CD4-positive, alpha-beta T cell treated with Interleukin-15 for 1 hour (primary cell): ENCODE measurements around the gene PRIM1.
"Not testable (repeated sequence)": the region's sequence is repeated elsewhere in the genome, so short reads cannot be mapped to it uniquely, and the experiment has no call there.

Source experiments
- DNase-seq: peaks from one replicate; pipeline ENCODE4 v3.0.0-alpha.2; 2020

Gene PRIM1

GRCh38 chr12:56751712-56752598 is at the start of gene PRIM1:
Gene PRIM1 (minus strand): TSS chr12:56752323. CDS start chr12:56752298, 25 bp downstream.
- peak; percentile 83 for DNase-seq

- DNase-seq = no peak
These were observed 48.1 kb upstream of the PRIM1 start for GRCh38 chr12:56800221-56800620.

- DNase-seq = not testable (repeated sequence)
These were observed 47.2 kb upstream of the PRIM1 start for GRCh38 chr12:56799345-56799744.

GRCh38 chr12:56795791-56796190 is 43.7 kb upstream of the PRIM1 start:
- DNase-seq = not testable (repeated sequence)

- not testable (repeated sequence) for DNase-seq
These were observed 43.0 kb upstream of the PRIM1 start for GRCh38 chr12:56795046-56795562.

GRCh38 chr12:56793124-56793523 is 41.0 kb upstream of the PRIM1 start:
- not testable (repeated sequence) for DNase-seq

GRCh38 chr12:56792678-56793077 is 40.6 kb upstream of the PRIM1 start:
- no peak for DNase-seq

GRCh38 chr12:56789429-56789828 is 37.3 kb upstream of the PRIM1 start:
- DNase-seq = not testable (repeated sequence)

- DNase-seq = no peak
These were observed 35.4 kb upstream of the PRIM1 start for GRCh38 chr12:56787498-56787897.

- DNase-seq = no peak
These were observed 33.8 kb upstream of the PRIM1 start for GRCh38 chr12:56785874-56786273.

- DNase-seq = no peak
These were observed 33.2 kb upstream of the PRIM1 start for GRCh38 chr12:56785141-56785865.

GRCh38 chr12:56781726-56782125 is 29.6 kb upstream of the PRIM1 start:
- no peak for DNase-seq

GRCh38 chr12:56778756-56779155 is 26.6 kb upstream of the PRIM1 start:
- no peak for DNase-seq

- no peak for DNase-seq
These were observed 24.5 kb upstream of the PRIM1 start for GRCh38 chr12:56776654-56777053.

GRCh38 chr12:56775638-56776037 is 23.5 kb upstream of the PRIM1 start:
- no peak for DNase-seq

- DNase-seq = no peak
These were observed 21.0 kb upstream of the PRIM1 start for GRCh38 chr12:56773113-56773512.

- no peak for DNase-seq
These were observed 20.5 kb upstream of the PRIM1 start for GRCh38 chr12:56772625-56773024.

- no peak for DNase-seq
These were observed 17.7 kb upstream of the PRIM1 start for GRCh38 chr12:56769868-56770267.

GRCh38 chr12:56768424-56768823 is 16.3 kb upstream of the PRIM1 start:
- DNase-seq = no peak

GRCh38 chr12:56766535-56766934 is 14.4 kb upstream of the PRIM1 start:
- DNase-seq = peak; percentile 42

- no peak for DNase-seq
These were observed 11.9 kb upstream of the PRIM1 start for GRCh38 chr12:56763753-56764657.

GRCh38 chr12:56761812-56762211 is 9.7 kb upstream of the PRIM1 start:
- no peak for DNase-seq

- DNase-seq = no peak
These were observed 8.3 kb upstream of the PRIM1 start for GRCh38 chr12:56760460-56760859.
